ENCODE measurements around the gene CST2.
"Not testable (repeated sequence)": the region's sequence is repeated elsewhere in the genome, so short reads cannot be mapped to it uniquely, and the experiment has no call there.

DNA sequence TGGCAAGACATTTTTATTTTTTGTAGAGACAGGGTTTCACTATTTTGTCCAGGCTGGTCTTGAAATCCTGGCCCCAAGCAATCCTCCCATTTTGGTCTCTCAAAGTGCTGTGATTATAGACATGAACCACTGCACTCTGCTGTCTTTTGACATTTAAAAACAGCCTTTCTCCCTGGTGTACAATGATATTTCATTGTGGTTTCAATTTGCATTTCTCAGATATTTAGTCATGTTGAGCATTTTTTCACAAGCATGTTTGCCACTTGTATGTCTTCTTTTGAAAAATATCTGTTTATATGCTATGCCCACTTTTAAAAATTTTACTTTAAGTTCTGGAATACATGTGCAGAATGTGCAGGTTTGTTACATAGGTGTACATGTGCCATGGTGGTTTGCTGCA is 47.9 kb downstream of the CST2 start:
- not testable (repeated sequence) for TF ChIP-seq POLR2A (IDR thresholded peaks at IDR 0.05; ENCODE audit: low read depth)
- TF ChIP-seq, protein P1, sequence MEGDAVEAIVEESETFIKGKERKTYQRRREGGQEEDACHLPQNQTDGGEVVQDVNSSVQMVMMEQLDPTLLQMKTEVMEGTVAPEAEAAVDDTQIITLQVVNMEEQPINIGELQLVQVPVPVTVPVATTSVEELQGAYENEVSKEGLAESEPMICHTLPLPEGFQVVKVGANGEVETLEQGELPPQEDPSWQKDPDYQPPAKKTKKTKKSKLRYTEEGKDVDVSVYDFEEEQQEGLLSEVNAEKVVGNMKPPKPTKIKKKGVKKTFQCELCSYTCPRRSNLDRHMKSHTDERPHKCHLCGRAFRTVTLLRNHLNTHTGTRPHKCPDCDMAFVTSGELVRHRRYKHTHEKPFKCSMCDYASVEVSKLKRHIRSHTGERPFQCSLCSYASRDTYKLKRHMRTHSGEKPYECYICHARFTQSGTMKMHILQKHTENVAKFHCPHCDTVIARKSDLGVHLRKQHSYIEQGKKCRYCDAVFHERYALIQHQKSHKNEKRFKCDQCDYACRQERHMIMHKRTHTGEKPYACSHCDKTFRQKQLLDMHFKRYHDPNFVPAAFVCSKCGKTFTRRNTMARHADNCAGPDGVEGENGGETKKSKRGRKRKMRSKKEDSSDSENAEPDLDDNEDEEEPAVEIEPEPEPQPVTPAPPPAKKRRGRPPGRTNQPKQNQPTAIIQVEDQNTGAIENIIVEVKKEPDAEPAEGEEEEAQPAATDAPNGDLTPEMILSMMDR (IDR thresholded peaks at IDR 0.05) = not testable (repeated sequence)
